KG1 (cell line): ENCODE data around the gene PODNL1.

Source experiments
- DNase-seq: peaks from one replicate; lab custom pipeline; 2025; lab: John Stamatoyannopoulos, UW

The PODNL1 gene

DNA sequence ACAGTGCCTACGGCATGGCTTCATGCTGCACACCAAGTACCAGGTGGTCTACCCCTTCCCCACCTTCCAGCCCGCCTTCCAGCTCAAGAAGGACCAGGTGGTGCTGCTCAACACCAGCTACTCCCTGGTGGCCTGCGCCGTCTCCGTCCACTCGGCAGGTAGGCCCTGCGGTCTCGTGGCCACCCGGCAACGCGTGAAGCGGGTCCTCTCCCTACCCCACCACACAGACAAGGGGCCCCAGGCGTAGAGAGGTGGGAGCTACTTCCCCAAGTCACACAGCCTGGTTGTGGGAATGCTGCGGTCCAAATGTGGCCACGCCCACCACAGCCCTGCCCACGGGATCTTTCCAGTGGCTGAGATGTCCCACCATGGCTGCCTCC is 18.1 kb upstream of the PODNL1 start:
- no peak for DNase-seq

DNA sequence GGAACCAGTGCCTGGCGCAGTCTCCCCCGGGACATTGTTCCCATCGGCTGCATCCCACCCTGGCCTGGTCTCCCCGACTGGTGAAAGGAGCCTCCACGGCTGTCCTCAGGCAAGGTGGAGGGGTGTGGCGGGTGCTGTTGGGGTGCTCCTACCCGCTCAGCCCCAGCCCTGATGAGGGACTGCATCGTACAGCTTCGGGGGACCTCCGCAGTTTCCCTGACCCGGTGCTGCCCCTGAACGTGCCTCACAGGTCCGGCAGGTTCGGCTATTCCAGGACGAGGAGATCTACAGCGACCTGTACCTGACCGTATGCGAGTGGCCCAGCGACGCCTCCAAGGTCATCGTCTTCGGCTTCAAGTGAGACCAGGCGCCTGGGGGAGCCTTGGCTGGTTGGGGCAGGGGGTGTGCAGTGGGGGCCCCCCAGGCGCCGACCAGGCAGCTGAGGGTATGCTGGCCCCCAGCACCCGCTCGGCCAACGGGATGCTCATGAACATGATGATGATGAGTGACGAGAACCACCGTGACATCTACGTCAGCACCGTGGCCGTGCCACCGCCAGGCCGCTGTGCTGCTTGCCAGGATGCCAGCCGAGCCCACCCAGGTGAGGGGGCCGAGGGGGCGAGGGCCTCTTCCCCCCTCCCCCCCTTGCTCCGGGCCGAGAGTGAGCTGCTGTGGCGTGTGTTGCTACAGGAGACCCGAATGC is 17.6 kb upstream of the PODNL1 start:
- DNase-seq: no peak

DNA sequence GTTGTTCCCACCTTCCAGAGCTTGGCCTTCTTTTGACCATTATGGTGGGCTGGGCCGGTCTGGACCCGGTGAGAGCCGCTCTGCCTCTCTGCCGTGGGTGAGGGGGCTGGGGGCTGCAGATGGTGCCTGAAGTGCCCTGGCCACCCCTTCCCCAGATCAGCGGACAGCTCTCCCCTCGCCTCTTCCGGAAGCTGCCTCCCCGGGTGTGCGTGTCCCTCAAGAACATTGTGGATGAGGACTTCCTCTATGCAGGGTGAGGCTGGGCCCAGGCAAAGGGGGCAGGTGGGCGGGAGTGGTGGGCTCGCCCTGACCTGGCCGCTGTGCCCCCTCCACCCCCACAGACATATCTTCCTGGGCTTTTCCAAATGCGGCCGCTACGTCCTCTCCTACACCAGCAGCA is 16.0 kb upstream of the PODNL1 start:
- DNase-seq: no peak

DNA sequence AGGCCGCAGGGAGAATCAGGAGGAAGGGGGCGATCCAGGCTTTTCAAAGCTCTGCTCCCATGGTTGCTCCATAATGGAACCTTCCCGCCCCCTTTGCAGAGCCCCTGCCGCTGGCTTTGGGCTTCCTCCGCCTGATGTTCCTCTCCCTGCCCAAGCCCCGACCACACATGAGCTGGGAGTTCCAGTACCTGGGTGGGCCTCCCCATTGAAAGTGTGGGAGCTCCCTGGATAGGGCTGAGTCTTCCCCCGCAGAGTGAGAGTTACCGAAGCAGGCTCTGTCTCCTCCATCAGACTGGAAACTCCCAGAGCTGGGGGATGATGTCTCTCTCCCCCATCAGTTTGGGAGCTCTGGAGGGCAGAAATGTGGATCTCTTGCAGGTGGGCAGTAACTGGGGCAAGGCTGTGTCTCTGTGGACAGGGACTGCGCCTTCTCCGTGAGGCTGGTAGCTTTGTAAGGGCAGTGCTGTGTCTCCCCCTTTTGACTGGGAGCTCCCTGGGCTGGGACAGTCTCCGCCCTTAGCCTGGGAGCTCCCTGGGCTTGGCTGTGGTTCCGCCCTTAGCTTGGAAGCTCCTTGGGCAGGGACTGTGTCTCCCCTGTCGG is 14.8 kb upstream of the PODNL1 start:
- no peak for DNase-seq

GRCh38 chr19:13952154-13952930 is 14.1 kb upstream of the PODNL1 start, which contains the start of gene DCAF15:
Gene DCAF15 (plus strand): TSS chr19:13952509. CDS start chr19:13952513, 4 bp downstream.
- DNase-seq: peak; percentile 98

DNA sequence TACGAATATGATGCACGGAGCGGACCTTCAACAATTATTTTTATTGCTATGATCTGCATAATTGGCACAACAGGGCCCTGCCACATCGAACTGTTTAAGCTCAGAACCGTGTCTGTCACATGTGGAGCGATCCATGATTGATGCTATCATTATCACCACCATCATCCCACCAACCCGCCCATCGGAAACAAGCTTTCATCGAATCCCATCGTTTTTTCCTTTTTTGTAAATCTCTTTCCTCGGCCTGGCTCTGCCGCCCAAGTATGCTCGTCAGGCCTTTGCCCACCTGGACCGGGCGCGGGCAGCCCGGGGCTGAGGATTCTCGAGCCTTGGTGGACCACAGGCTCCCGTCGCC is 13.6 kb upstream of the PODNL1 start:
- DNase-seq: no peak

- DNase-seq: no peak
These were observed 12.8 kb upstream of the PODNL1 start for GRCh38 chr19:13951043-13951442.

DNA sequence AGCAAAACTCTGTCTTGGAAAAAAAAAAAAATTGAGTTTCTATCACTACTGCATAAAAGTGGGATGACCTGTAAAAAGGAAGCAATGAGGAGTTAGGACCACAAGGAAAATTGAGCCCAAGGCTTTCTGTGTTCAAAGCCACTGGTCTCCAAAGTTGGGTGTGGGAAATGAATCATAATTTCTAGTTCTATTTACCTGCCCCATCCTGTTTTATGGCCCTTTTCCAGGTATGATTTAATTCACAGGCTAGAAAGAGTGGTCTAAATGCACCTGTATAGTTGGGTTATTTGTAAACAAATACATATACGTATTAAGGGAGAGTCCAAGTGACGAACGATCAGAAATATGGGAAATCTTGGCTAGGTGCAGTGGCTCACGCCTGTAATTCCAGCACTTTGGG is 8.2 kb upstream of the PODNL1 start:
- DNase-seq: no peak

DNA sequence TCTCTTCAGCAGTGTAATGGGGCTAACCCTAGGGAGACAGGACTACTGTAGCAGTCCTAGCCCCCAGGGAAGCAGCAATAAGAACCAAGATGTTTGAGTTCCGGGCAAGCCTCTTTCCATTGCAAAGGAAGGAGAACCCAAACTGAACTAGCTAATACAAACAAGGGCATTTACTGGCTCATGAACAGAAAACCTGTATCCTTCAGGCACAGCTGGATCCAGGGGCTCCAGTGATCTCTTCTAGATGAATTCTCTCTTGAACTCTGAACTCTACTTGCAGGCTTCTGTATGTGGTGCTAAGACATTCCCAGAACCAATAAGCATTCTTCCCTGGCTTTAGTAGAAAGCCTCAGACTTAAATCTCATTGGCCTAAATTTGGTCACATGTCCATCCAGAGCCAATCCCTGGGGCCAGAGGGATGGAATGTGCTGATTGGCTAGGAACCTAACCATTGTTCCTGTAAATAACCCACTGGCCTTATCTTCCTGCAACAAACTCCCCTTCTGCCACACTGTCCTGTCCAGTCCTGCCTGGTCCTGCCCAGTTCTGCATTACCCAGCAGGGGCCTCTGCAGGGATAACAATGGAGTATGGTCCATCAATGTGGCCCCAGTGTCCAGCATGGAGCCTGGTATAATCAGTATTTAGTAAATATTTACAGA is 3.9 kb upstream of the PODNL1 start:
- DNase-seq: no peak

DNA sequence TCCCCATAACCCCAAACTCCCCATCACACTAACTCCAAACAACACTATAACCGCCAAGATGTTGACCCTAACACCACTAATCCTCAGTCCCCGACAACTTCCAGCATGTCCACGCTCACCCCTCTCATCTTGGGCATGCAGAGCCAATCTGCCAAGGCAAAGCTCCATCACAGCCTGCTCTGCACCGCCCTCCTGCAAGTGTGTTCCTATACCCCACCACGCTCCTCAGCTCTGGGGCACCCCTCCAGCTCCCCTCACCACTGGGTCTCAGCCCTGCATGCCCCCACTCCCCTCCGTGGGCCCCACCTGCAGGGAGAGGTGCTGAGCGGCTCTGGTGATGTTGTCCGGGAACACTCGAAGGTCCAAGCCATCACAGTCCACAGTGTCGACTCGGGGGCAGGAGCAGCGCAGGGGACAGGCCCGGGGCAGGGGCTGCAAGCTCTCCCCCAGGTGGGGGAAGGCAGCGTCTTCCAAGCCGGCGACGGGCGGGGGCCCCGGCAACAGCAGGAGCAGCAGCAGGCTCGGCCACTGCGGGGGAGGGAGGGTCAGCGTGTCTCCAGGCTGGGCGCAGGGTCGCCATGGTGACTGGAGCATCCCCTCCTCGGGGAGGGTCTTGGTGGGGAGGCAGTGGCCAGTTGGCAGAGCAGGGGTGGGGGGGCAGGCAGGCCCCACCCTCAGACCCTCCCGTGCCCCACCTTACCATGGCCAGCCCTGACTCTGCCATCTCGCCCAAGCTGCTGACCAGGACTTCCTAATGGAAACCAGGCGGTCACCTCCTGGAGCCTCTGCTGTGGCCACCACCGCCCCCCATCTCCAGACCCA is 527 bp downstream of the PODNL1 start:
- DNase-seq: no peak

GRCh38 chr19:13935765-13936510 is 2.3 kb downstream of the PODNL1 start:
- DNase-seq: no peak

GRCh38 chr19:13934785-13935109 is 3.5 kb downstream of the PODNL1 start:
- DNase-seq: no peak

DNA sequence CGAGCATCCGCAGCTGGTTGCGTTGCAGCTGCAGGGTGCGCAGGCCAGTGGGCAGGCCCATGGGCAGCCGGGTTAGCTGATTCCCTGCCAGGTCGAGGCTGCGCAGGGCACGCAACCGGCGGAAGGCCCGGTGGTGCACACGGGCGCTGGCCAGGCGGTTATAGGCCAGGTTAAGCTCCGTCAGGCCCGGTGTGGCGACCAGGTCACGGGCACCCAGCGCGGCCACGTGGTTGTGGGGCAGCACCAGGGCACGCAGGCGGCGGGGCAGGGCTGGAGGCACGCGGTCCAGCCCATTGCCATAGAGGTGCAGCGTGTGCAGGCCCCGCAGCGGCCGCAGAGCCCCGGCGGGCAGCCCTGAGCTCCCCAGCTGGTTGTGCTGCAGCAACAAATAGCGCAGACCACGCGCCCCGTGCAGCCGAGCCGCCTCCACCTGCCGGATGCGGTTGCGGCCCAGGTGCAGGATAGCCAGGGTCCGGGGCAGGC is 5.3 kb downstream of the PODNL1 start:
- DNase-seq: no peak

DNA sequence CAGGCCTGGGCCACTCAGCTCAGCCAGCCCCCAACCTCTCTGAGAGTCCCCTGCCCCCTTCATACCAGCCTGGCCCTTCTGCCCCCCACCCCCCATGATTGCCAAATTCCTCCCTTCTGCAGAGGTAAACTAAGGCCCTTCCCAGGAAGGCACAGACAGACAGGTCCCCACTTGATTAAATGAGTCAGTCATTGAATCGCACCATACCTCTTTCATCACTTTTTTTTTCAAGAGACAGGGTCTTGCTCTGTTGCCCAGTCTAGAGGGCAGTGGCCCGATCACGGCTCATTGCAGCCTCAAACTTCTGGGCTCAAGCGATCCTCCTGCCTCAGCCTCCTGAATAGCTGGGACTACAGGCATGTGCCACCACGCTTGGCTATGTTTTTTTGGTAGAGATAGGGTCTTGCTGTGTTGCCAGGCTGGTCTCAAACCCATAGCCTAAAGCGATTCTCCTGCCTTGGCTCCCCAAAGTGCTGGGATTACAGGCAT is 6.0 kb downstream of the PODNL1 start:
- no peak for DNase-seq

- DNase-seq: no peak
These were observed 6.6 kb downstream of the PODNL1 start for GRCh38 chr19:13931391-13932148.

GRCh38 chr19:13930402-13930801 is 7.8 kb downstream of the PODNL1 start:
- DNase-seq: no peak

DNA sequence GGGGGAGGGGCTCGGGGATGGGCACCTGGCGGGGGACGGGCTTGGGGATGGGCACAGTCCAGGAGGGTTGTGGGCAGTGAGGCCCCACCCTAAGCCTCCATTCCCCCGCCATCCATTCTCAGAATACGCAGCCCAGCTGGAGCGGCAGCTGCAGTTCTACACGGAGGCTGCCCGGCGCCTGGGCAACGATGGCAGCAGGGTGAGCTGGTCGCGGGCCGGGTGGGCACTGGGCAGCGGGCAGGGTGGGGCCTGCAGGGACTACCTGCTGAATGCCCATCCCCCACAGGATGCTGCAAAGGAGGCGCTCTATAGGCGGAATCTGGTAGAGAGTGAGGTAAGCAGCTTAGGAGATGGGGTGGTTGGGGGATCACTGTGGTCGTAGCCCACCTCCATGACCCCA is 8.3 kb downstream of the PODNL1 start:
- DNase-seq: no peak

GRCh38 chr19:13929340-13929739 is 8.9 kb downstream of the PODNL1 start:
- no peak for DNase-seq

DNA sequence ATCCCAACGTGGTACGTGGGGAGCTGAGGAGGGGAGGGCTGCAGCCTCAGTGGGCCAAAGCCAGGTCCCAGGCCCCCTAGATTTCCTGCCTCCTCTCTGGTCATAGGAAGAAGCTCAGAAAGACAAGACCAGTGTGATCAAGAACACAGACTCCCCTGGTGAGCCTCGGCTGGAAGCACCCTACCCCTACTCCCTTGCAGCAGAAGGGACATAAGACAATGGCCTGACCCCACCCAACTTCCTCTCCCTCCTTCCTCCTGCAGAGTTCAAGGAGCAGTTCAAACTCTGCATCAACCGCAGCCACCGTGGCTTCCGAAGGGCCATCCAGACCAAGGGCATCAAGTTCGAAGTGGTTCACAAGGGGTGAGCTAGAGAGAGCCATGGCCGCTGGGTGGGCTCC is 11.5 kb downstream of the PODNL1 start:
- no peak for DNase-seq

DNA sequence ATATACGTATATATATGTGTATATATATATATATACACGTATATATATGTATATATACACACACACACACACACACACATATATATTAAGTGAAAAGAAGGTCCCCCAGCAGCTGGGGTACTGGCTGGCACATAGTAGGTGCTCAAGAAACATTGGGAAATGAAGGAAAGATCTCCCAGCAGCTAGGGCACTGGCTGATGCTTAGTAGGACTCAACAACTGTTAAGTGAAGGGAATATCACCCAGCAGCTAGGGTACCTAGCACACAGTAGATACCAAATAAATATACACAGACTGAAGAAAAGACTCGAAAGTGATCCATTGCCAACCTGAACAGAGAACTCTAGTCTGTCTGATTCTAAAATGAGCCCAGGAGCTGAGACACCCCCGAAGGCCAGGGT is 12.2 kb downstream of the PODNL1 start:
- DNase-seq: no peak
